WERI-Rb-1 (cell line): Measurements from ENCODE around the gene ENTHD1.

ENCODE experiments used
- DNase-seq: peaks from one replicate; pipeline ENCODE4 v3.0.0-alpha.2; 2020
- H3K27ac ChIP-seq: fragments of 250-450 bp; sonication (Bioruptor Pico); 2 replicates; pipeline ENCODE4 v1.5.1; 2020; ENCODE audit warnings: mild to moderate bottlenecking, moderate library complexity
- H3K27me3 ChIP-seq: fragments of 250-450 bp; sonication (Bioruptor Pico); 2 replicates; pipeline ENCODE4 v1.5.1; 2021; ENCODE audit warnings: mild to moderate bottlenecking, low read depth, moderate library complexity; ENCODE audit not compliant: insufficient read depth, severe bottlenecking
- H3K36me3 ChIP-seq: fragments of 250-450 bp; sonication (Bioruptor Pico); 2 replicates; pipeline ENCODE4 v1.5.1; 2020; ENCODE audit warnings: mild to moderate bottlenecking, moderate library complexity
- H3K4me3 ChIP-seq: 2 replicates; pipeline ENCODE4 v1.5.1; 2011; ENCODE audit warnings: low read depth, mild to moderate bottlenecking, control low read depth, low read length
- H3K9me3 ChIP-seq: fragments of 250-450 bp; sonication (Bioruptor Pico); 2 replicates; pipeline ENCODE4 v1.5.1; 2021; ENCODE audit warnings: mild to moderate bottlenecking, moderate library complexity; ENCODE audit not compliant: severe bottlenecking
- CTCF ChIP-seq: IDR thresholded peaks from 2 replicates; pipeline ENCODE4 v1.5.1; 2011; ENCODE audit warnings: low read depth, mild to moderate bottlenecking, control low read depth, inconsistent platforms, low read length

The ENTHD1 gene

GRCh38 chr22:39765046-39765445 is 128.5 kb downstream of the ENTHD1 start:
- no peak for TF ChIP-seq CTCF
- H3K9me3 ChIP-seq, result peaks cover 3% of the 10 kb centered on the region
- H3K27ac ChIP-seq, result no peak overlapping the region
- H3K27me3 ChIP-seq, result no peaks in the 10 kb centered on the region
- no peaks in the 10 kb centered on the region for H3K36me3 ChIP-seq
- H3K4me3 ChIP-seq, result no peak overlapping the region
- no peak for DNase-seq

GRCh38 chr22:39763276-39763675 is 130.3 kb downstream of the ENTHD1 start:
- no peaks in the 10 kb centered on the region for H3K36me3 ChIP-seq
- H3K9me3 ChIP-seq, result peaks cover 3% of the 10 kb centered on the region
- H3K4me3 ChIP-seq, result no peak overlapping the region
- TF ChIP-seq CTCF, result no peak
- no peaks in the 10 kb centered on the region for H3K27me3 ChIP-seq
- no peak for DNase-seq
- no peak overlapping the region for H3K27ac ChIP-seq

GRCh38 chr22:39750759-39751158 is 142.8 kb downstream of the ENTHD1 start:
- Histone ChIP-seq H3K27me3 (no peaks in the 10 kb centered on the region), H3K27ac (no peak overlapping the region), H3K9me3 (no peaks in the 10 kb centered on the region), H3K4me3 (no peak overlapping the region), H3K36me3 (no peaks in the 10 kb centered on the region)
- DNase-seq, result no peak
- no peak for TF ChIP-seq CTCF

GRCh38 chr22:39748877-39749276 is 144.7 kb downstream of the ENTHD1 start:
- Histone ChIP-seq H3K27me3 (no peaks in the 10 kb centered on the region), H3K27ac (no peak overlapping the region), H3K9me3 (no peaks in the 10 kb centered on the region), H3K4me3 (no peak overlapping the region), H3K36me3 (no peaks in the 10 kb centered on the region)
- TF ChIP-seq CTCF, result no peak
- no peak for DNase-seq

GRCh38 chr22:39746600-39747262 is 146.8 kb downstream of the ENTHD1 start:
- DNase-seq, result no peak
- Histone ChIP-seq H3K27me3 (no peaks in the 10 kb centered on the region), H3K36me3 (no peaks in the 10 kb centered on the region), H3K27ac (no peak overlapping the region), H3K9me3 (no peaks in the 10 kb centered on the region), H3K4me3 (no peak overlapping the region)
- no peak for TF ChIP-seq CTCF

- H3K4me3 ChIP-seq, result no peak overlapping the region
- DNase-seq, result no peak
- no peaks in the 10 kb centered on the region for H3K36me3 ChIP-seq
- H3K9me3 ChIP-seq, result peaks cover 3% of the 10 kb centered on the region
- H3K27me3 ChIP-seq, result no peaks in the 10 kb centered on the region
- H3K27ac ChIP-seq, result no peak overlapping the region
- no peak for TF ChIP-seq CTCF
Measured at GRCh38 chr22:39745789-39746188, 147.8 kb downstream of the ENTHD1 start.
